Activated CD8-positive, alpha-beta memory T cell treated with anti-CD3 and anti-CD28 coated beads for 1 hour (primary cell): ENCODE measurements around the gene ERMN.
"Not testable (repeated sequence)": the region's sequence is repeated elsewhere in the genome, so short reads cannot be mapped to it uniquely, and the experiment has no call there.

Experiments used
- DNase-seq, 2 donors: peaks; one replicate each; pipeline ENCODE4 v3.0.0-alpha.2; 2020; ENCODE audit warnings: low read depth in 1 of 2; ENCODE audit errors: extremely low read depth in 1 of 2

The ERMN gene

DNA sequence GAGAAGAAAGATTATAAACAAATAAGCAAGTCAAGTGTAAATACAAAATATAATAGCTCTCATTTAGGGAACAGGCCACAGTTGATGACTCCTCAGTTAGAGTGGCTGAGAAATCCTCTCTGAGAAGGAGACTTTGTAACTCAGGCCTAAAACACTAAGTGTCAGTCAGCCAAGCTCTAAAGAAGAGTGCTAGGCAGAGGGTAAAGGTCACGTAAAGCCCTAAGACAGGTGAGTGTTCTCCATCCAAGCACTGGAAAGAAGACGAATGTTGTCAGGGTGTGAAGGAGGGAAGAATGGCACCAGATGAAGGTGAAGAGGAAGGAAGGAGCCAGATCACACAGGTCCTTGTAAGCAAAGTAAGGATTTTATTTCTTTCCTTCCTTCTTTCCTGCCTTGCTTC, 24.3 kb downstream of the ERMN start:
- DNase-seq: no peak

DNA sequence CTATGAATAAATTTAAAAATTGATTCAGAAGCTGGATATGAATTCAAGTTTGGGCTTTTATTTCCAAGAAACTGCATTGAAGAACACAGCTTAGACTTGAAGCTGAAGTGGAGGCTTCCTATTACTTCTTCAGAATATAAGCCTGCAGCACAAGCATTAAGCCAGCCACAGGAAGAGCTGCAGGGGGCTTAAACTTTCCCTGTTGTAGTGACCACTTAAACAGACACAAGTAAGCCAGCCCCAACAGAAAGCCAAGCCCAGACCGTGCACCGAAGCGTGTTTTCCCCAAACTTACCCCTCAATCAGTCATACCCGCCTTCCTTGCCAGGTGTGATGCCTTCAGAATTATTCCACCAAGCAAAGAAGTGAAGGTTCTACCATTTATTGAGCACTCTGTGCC, 28.7 kb downstream of the ERMN start:
- DNase-seq: no peak

DNA sequence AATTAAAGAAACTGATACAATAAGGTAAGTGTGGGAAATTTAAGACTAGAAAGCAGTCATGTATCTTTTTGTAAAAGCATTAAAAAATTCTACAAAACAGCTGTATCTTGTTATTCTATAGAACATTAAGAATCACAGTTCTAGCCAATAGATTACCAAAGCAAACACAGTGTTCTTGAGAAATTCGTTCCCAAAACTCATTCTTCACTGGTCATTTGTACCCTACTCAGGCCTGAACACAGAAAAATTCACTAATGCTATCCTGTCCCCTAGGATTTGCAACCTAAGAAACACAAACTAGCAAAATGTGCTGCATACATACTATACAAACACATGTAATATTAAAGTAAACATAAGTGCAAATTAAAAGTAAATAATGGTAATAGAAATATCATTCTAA, 29.1 kb downstream of the ERMN start:
- no peak for DNase-seq

DNA sequence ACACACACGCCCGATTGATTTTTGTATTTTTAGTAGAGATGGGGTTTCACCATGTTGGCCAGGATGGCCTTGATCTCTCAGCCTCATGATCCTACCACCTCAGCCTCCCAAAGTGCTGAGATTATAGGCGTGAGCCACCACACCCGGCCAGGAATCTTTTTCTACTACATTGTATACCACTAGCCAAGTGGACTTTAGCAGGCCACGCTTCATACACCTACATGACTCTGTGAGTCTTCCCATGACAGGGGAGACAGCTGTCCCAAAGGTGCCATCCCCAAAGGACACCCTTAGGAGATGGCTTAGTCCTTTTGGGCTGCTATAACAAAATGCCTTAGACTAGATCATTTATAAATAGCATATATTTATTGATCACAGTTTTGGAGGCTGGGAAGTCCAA, 32.8 kb downstream of the ERMN start:
- DNase-seq: no peak

DNA sequence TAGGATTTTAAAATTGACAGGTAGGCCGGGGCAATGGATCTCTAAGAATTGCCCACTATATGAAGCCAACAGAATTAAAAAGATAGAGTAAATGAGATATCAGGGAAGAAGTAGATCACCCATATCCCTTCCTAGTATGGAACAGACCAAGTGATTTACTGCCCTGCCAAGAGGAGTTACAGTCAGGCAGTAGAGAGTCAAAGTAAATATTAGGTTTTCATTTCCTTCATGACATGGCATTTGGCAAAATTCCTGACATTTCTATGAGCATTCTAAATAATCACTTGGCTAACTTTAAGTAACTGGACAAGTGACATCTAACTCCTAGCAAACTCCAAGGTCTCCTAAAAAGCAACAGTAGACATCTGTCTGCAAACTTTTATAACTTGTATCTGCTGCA, 34.6 kb downstream of the ERMN start:
- DNase-seq: no peak

DNA sequence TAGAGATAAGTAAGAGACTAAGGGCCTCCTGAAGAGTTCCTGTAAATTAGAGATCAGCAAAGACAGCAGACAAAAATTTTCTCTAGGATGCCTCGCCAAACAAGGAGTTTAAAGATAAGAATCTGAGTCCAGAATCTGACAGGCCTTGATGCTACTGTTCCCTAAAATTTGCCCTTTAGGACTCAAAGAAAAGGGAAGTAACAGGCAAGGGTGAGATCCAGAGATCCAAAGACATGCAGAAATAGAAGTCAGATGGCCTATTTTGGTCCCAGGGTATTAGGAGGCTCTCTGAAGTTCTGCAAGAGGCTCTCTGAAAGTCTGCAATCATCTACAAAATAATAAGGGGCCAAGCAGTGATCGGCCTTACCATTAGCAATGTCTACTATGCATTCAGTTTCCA, 35.1 kb downstream of the ERMN start:
- DNase-seq: no peak

DNA sequence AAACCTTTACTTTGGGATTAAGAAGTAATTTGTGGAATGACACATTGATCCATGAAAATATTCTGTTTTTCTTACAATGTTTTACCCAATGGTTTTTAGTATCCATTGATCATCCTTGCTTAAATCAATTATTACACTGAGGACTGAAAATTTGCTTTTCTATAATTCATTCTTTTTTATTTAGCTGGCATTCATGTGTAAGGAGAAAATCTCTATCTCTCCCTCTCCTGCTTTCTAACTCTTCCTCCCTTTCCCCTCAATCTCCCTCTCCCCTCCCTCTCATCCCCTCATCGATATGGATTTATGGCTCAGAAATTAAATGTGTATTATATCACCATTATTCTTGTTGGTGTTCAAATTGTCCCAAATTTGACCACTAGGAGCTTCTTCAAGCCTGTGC, 38.5 kb downstream of the ERMN start:
- DNase-seq: no peak

DNA sequence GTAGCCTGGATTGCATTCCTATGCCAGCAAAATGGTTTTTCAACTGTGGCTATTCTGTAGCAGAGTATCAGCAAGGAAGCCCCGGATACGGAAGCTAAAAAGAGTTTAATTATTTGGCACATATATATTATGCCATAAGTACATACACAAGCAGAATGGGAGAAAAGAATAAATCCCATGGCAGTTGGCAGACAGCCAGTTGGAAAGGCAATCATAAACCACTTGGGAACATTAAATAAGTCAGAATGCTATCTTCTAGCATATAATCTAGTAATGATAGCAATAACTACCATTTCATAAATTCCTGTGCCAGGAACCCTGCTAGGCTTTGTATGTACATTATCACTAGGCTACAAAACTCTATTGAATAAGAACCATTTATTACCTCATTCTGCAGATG, 42.2 kb downstream of the ERMN start:
- DNase-seq: no peak

DNA sequence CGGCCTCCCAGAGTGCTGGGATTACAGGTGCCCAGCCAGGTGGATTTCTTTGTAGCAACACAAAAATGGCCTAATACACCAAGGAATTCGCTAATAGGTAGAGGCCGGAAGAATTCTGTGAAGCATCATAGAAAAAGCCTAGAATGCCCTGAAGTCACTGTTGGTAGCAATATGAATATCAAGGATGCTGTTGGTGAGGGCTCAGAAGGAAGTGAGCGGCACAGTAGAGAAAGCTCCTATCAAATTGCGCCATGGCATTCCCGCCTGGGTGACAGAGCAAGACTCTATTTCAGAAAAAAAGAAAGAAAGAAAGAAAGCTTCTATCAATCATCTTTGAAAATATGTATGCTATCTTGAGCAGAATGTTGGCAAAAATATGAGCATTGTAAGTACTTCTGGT, 44.3 kb downstream of the ERMN start:
- no peak for DNase-seq

DNA sequence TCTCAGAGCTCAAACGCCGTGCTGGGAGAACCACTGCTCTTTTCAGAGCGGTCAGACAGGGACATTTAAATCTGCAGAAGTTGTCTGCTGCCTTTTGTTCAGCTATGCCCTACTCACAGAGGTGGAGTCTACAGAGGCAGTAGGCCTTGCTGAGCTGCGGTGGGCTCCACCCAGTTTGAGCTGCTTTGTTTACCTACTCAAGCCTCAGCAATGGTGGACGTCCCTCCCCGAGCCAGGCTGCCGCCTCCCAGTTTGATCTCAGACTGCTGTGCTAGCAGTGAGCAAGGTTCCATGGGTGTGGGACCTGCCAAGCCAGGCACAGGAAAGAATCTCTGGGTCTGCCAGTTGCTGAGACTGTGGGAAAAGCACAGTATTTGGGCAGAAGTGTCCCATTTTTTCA, 46.3 kb downstream of the ERMN start:
- not testable (repeated sequence) for DNase-seq

DNA sequence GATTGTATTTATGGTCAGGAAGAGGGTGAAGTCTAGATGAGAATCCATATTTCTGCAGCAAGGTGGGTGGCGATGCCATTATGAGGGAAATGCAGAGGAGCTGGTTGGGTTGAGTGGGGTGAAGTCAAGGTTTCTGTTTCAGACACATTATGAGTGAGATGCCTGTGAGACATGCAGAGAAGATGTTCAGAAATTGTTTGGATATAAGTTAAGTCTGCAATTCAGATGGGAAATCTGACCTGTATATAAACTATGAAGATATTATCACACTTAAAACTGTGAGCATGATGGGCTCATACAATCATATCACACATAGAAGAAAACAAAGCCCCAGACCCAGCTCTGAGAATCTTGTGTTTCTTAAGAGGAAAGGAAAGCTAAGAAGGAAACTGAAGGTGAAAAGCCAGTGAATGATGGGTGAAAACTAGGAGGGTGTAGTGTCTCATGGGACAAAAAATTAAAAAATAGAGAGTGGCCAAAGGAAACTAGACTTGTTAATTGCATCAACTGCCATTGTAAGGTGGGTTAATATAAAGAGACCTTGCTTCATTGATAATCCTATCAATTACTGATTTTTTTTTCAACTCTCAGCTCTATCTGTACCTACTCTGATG, 53.9 kb downstream of the ERMN start:
- DNase-seq: no peak

DNA sequence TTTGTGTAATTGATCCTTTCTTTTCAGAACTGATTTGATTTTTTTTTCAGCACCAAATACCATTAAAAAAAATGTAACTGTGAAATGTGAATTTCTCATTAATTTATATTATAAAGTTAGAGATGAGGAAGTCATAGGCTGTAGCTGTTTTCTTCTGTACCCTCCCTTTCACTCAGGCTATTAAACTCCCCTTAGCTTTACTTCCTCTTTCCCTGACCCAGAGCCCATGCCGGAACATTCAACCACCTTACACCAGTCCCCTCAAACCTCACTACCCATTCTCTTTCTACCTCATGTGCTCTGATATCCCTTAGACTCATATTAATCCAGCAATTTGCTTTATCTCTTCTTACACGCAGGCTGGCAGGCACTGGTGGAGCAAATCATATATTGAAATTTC, 55.7 kb downstream of the ERMN start:
- no peak for DNase-seq

DNA sequence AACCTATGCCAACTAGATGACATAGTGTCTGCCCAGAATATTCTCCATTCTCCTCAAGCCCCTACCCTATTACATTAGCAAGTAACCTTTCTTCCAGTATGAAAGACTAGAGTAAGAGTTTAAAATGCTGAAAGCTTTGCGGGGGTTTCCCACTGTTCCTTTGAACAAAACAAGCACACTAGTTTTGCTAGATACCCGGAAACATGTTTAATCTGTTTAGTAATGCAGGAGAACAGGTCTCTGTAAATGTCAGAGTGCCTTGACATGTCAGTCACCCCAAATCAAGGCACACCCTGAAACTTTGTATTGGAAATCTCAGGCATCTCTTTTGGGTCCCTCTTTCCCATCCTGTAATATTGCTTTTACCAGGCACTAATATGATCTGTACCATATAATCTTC, 56.6 kb downstream of the ERMN start:
- no peak for DNase-seq
